Measurements from ENCODE around the gene CARHSP1. TPM values are rescaled to one million over a fixed set of nuclear protein-coding genes. Genes with fewer than 3 reads are reported as not detected.

Gene CARHSP1
- total RNA-seq, 1 experiment from 2014 or later, result 79.7 TPM

DNA sequence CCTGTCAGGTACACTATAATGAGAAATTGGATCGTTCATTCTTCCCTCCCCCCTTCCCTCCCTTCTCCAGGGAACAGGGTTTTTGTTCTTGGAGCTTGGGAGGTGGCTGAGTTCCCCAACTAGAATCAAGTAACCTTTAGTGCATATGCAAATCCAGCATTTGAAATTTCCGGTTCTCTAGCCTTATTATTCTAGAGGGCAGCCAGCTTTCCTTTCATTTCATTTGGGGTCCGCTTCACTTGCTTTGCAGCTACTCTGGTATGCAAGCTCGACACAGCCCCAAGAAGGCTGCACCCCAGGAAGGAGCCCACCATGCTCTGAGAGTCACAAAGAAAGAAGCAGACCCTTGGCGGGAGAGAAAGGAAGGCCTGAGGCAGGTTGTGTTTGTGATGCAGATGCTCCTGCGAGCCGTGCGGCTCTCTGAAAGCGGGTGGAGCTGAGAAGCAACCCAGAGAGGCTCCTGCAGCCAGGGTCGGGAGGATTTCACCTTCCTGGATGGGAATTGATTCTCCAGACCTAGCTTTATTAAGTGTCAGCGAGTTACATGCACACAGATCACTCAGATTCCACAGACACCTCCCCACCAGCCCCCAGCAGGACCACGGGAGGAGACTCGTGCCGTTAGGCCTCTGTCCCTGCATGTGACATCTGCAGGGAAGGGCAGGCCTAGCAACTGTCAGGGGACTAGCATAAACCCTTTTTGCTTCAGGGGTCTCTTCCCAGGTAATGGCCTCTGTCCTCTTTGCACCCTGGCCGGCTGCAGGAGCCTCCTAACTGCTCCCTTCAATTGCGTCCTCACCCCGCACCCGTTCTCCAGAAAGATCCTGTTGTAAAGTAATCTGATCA, 36.7 kb downstream of the CARHSP1 start:
- intact Hi-C loops (cut with micrococcal nuclease), result no loop called here
- Histone ChIP-seq H3K27me3 (ENCODE audit: insufficient read depth, low read length) (no peaks in the 10 kb centered on the region), H3K27ac (ENCODE audit: low read depth, low read length) (no peak overlapping the region), H3K4me3 (replicated peaks in 1 of 2; ENCODE audit: low read depth in 1 of 2, low read length in 2 of 2) (no peak overlapping the region), H3K36me3 (ENCODE audit: control insufficient read depth in 1 of 2, insufficient read depth in 2 of 2, low read length in 2 of 2) (peaks cover 11 to 34% of the 10 kb centered on the region in 2 experiments; a peak in 3 of 4 replicates), H3K9me3 (ENCODE audit: control insufficient read depth in 1 of 2, insufficient read depth in 1 of 2, low read depth in 1 of 2, low read length in 2 of 2) (no peaks in the 10 kb centered on the region), H3K4me1 (ENCODE audit: control insufficient read depth in 1 of 2, insufficient read depth in 2 of 2, low read length in 2 of 2) (no peaks in the 10 kb centered on the region), H3K9ac (ENCODE audit: low read length) (no peak overlapping the region), H3K79me2 (ENCODE audit: insufficient read depth, low read length) (peaks cover 51% of the 10 kb centered on the region), H3K4me2 (ENCODE audit: low read length) (no peak overlapping the region), H4K20me1 (ENCODE audit: insufficient read depth) (no peaks in the 10 kb centered on the region), H2AFZ (ENCODE audit: low read depth, low read length, poor library complexity, severe bottlenecking) (no peak overlapping the region), H3K9me2 (ENCODE audit: insufficient read depth) (no peaks in the 10 kb centered on the region)
- ChIA-PET POLR2A (no interaction called here), RAD21 (ENCODE audit: low non-redundant PET in 1 of 2, low total read pairs in 2 of 2, uncharacterized antibody in 2 of 2, unreplicated experiment in 2 of 2) (no interaction called here), CTCF (no interaction called here)
- DNase-seq (ENCODE audit: low read depth, low spot score) (no peak), ATAC-seq (no peak)
- no TSS peak for BruUV-seq (replicated peaks)
- TF ChIP-seq TCF7L2 (IDR thresholded peaks at IDR 0.05; ENCODE audit: borderline replicate concordance, extremely low read depth, insufficient read depth, insufficient read length), result no peak
- TF ChIP-seq EGR1 (IDR thresholded peaks at IDR 0.05; ENCODE audit: low read depth), result no peak
- TF ChIP-seq SP1 (IDR thresholded peaks at IDR 0.05; ENCODE audit: low read depth), result no peak
- TF ChIP-seq, protein P1, sequence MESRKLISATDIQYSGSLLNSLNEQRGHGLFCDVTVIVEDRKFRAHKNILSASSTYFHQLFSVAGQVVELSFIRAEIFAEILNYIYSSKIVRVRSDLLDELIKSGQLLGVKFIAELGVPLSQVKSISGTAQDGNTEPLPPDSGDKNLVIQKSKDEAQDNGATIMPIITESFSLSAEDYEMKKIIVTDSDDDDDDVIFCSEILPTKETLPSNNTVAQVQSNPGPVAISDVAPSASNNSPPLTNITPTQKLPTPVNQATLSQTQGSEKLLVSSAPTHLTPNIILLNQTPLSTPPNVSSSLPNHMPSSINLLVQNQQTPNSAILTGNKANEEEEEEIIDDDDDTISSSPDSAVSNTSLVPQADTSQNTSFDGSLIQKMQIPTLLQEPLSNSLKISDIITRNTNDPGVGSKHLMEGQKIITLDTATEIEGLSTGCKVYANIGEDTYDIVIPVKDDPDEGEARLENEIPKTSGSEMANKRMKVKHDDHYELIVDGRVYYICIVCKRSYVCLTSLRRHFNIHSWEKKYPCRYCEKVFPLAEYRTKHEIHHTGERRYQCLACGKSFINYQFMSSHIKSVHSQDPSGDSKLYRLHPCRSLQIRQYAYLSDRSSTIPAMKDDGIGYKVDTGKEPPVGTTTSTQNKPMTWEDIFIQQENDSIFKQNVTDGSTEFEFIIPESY (IDR thresholded peaks at IDR 0.05; ENCODE audit: extremely low read depth, insufficient replicate concordance, low read length), result no peak
- no peak for TF ChIP-seq RAD21 (IDR thresholded peaks at IDR 0.05; ENCODE audit: low read depth)
- TF ChIP-seq POLR2A (IDR thresholded peaks at IDR 0.05; ENCODE audit: borderline replicate concordance, extremely low read depth, insufficient read depth, insufficient read length), result no peak
- TF ChIP-seq SIN3A (IDR thresholded peaks at IDR 0.05; ENCODE audit: low read depth), result no peak
- TF ChIP-seq, protein P2, sequence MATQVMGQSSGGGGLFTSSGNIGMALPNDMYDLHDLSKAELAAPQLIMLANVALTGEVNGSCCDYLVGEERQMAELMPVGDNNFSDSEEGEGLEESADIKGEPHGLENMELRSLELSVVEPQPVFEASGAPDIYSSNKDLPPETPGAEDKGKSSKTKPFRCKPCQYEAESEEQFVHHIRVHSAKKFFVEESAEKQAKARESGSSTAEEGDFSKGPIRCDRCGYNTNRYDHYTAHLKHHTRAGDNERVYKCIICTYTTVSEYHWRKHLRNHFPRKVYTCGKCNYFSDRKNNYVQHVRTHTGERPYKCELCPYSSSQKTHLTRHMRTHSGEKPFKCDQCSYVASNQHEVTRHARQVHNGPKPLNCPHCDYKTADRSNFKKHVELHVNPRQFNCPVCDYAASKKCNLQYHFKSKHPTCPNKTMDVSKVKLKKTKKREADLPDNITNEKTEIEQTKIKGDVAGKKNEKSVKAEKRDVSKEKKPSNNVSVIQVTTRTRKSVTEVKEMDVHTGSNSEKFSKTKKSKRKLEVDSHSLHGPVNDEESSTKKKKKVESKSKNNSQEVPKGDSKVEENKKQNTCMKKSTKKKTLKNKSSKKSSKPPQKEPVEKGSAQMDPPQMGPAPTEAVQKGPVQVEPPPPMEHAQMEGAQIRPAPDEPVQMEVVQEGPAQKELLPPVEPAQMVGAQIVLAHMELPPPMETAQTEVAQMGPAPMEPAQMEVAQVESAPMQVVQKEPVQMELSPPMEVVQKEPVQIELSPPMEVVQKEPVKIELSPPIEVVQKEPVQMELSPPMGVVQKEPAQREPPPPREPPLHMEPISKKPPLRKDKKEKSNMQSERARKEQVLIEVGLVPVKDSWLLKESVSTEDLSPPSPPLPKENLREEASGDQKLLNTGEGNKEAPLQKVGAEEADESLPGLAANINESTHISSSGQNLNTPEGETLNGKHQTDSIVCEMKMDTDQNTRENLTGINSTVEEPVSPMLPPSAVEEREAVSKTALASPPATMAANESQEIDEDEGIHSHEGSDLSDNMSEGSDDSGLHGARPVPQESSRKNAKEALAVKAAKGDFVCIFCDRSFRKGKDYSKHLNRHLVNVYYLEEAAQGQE (IDR thresholded peaks at IDR 0.05; ENCODE audit: low read depth), result no peak
- TF ChIP-seq POLR2AphosphoS5 (IDR thresholded peaks at IDR 0.05; ENCODE audit: low read depth, low read length), result no peak
